Activated CD4-positive, alpha-beta T cell treated with anti-CD3 and anti-CD28 coated beads, Interleukin-2, Interleukin-6, amounts not matched to agents 100 ng/mL and 50 ng/mL, durations not matched to agents 16 hours and 8 hours (primary cell): Measurements from ENCODE around the gene SSRP1.
"Not testable (repeated sequence)": the region's sequence is repeated elsewhere in the genome, so short reads cannot be mapped to it uniquely, and the experiment has no call there.

Experiments
- DNase-seq: peaks from one replicate; pipeline ENCODE4 v3.0.0-alpha.2; 2020

Gene SSRP1

DNA sequence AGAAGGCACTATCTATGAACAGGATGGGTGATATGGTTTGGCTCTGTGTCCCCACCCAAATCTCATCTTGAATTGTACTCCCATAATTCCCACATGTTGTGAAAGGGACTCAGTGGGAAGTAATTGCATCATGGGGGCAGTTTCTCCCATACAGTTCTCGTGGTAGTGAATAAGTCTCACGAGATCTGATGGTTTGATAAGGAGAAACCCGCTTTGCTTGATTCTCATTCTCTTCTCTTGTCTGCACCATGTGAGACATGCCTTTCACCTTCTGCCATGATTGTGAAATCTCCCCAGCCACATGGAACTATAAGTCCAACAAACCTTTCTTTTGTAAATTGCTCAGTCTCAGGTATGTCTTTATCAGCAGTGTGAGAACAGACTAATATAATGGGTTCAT is 39.5 kb downstream of the SSRP1 start:
- not testable (repeated sequence) for DNase-seq

DNA sequence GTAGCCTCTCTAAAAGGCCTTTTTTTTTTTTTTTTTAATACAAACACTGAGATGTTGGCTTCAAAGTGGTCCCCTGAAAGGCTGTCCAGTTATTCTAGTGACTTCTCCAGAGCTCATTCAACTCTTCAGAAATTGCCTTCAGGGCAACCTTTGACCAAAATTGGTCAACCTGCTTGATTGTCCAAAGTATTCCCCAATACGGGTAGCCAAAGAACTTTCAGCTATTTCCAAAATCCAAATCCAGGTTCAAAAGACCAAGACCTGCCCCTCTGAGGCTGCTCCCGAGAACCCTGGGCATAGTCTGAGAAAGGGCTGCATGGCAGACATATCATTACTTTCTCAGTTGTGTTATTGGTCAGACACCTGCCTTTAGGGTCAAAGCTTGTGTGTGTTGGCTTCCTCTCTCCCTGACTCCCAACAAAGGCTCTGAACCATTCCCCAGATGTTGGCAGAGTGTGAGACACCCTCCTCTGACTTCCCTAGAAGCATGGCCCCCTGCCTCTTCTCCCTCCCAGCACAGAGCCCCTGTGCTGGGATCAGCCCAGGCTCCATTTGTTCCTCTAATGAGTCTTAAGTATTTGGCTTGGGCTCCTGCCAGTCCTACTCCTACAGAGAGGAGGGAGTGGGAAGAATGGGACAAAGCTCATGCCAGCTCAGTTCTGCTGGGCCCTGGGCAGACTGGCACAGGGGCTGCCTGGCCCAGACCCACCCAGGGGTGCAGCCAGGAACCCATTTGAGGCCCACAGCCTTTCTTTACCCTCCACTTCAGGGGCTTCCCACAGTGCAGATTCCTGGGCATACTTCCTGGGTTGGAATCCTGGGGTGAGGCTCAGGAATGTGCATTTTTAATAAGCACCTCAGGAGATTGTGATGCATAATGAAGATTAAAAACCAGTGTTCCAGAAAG is 41.2 kb downstream of the SSRP1 start:
- DNase-seq, result no peak

DNA sequence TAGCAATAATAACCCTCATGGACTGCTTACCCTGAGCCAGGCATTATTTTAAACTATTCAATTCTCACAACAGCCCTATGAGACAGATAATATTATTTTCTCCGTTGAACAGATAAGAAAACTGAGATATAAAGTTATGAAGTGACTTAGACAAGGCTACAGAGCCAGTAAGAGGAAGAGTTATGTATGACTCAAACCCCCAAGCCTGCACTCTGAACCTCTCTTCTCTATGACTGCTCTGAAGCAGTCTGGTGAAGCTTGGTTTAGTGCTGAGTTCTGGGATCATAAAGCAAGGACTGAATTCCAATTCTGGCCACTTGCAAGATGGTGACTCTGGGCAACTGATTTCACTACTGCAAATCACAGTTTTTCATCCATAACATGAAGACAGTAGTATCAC is 45.4 kb downstream of the SSRP1 start:
- DNase-seq, result no peak

DNA sequence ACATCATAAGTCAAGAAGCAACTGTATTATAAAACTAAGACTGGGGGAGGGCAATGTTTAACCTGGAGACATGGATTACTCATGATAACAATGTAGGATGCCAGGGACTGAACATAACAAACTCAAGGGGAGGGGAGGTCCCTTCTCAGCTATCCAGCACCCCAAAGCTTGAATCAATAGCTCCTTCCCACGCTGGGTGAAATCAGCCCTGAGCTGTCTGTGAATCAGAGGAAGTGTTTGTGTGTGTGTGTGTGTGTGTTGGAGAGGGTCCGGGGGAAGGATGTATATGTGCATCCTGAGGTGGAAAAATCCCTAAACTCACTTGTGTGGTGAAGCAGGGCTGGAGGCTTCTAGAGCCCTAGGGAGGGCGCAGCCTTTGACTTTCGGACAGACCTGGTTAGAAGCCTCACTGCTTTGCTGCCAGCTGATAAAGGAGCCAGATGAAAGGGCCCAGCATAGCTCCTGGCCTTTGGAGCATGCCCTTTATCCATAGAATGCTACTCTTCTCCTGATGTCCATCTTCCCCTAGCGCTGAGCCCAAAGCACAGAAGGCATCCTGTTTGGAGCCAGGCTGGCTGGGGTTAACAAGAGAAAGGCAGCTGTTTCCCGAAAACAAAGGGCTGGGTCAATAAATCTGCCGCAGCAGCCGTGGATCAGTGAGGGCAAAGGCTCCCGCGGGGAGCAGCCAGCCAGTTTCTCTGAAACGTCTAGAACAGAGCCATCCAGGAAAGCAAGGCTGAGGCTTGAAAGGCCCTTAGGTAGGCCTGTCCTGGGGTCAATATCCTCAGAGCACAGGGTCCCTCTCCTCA is 46.7 kb downstream of the SSRP1 start:
- no peak for DNase-seq

DNA sequence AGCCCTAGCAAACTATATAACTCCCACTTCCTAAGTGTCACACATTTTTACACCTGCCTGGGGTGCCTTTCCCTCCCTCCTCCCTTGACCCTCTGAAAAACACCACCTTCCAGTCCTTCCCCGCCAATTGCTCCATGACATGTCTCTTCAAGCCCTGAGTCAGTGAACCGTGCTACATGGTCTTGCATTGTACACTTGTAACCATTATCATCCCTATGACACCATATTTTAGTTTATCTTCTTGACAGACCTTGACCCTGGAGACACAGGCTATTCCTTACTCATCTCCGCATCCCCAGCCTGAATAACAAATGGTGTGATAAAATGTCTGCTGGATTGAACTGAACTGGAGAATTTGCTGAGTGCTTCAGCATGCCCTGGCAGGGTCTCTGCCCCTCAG is 47.8 kb downstream of the SSRP1 start:
- no peak for DNase-seq

DNA sequence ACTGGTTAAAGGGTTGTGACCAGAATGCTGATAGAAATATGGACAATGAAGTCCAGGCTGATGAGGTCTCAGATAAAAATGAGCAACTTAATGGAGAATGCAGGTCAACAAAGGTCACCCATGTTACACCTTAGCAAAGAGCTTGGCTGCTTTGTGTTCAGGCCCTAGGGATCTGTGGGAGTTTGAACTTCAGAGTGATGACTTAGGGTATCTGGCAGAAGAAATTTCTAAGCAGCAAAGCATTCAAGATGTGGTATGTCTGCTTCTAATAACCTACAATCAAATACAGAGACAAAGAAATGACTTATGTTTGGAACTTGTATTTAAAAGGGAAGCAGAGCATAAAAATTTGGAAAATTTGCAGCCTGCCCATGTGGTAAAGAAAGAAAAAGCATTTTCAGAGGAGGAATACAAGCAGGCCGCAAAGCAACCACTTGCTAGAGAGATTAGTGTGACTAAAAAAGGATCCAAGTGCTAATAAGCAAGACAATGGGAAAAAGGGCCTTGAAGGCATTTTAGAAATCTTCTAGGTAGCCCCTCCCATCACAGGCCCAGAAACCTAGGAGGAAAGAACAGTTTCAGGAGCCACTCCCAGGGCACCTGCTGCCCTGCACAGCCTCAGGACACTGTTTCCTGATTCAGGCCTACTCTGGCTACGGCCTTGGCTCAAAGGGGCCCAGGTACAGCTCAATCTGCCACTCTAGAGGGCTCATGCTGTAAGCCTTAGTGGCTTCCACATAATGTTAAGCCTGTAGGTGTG is 52.3 kb downstream of the SSRP1 start:
- no peak for DNase-seq

DNA sequence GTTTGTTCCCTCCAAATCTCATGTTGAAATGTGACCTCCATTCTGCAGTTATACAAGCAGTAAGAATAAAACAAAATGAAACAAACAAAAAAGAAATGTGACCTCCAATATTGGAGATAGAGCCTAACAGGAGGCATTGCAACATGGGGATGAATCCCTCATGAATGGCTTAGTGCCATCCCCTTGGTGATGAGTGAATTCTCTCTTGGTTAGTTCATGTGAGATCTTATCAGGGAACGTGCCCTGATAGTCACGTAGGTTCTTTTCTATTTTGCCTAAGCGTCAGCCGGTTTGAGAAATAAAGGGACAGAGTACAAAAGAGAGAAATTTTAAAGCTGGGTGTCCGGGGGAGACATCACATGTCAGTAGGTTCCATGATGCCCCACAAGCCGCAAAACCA is 54.1 kb downstream of the SSRP1 start:
- DNase-seq, result not testable (repeated sequence)

DNA sequence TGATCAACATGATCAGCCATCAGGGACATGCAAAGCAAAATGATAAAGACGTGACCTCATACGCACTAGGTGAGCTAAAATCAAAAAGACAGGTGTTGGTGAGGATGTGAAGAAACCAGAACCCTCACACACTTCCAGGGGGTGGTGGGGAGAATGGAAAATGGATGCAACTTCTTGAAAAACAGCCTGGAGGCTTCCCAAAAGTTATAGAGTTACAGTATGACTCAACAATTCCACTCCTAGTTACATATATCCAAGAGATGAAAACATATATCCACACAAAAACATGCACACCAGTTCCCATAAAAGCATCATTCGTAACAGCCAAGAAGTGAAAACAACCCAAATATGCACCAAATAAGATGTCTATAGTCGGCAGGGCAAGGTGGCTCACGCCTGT is 56.6 kb downstream of the SSRP1 start:
- no peak for DNase-seq

DNA sequence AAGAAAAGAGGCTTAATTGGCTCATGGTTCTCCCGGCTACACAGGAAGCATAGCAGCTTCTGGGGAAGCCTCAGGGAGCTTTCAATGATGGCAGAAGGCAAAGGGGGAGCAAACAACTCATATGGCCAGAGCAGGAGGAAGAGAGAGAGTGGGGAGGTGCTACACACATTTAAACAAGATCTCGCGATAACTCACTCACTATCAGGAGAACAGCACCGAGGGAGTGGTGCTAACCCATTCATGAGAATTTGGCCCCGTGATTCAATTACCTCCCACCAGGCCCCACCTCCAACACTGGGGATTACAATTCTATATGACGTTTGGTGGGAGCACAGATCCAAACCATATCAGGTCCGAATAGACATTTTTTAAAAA is 57.0 kb downstream of the SSRP1 start:
- DNase-seq, result no peak

DNA sequence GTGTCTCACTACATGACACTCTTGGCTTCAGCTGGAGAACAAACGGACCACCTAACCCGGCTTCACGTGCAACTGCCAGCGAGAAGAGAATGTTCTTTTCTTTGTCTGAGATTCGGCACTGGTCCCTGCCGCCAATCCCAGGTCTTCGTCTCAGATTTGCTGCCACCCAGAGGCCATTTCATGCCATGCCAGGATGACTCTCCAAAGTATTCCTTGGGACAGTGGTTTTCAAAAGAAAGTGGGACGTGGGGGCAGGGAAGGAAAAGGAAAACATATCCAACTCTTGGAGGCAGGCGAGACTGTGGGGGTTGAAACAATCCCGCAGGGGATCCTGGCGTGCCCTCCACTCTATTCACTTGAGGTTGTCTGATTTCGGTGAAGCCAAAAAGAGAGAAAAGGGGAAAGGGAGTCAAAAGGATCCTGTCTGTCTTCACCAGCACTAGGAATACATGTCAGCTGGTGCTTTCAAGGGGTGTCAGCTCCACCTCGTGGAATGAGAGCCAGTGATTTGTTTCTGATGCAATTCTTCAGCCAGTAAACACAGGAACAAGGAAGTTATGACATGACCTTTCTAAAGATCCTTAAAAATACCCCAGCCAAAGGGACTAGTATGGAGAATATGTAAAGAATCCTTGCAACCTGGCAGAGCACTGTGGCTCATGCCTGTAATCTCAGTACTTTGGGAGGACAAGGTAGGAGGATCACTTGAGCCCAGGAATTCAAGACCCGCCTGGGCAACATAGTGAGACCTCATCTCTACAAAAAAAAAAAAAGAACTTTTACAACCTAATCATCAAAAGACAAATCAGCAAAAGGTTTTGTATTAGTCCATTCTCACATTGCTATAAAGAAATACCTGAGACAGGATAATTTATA is 57.6 kb downstream of the SSRP1 start:
- DNase-seq, result peak; percentile 53

DNA sequence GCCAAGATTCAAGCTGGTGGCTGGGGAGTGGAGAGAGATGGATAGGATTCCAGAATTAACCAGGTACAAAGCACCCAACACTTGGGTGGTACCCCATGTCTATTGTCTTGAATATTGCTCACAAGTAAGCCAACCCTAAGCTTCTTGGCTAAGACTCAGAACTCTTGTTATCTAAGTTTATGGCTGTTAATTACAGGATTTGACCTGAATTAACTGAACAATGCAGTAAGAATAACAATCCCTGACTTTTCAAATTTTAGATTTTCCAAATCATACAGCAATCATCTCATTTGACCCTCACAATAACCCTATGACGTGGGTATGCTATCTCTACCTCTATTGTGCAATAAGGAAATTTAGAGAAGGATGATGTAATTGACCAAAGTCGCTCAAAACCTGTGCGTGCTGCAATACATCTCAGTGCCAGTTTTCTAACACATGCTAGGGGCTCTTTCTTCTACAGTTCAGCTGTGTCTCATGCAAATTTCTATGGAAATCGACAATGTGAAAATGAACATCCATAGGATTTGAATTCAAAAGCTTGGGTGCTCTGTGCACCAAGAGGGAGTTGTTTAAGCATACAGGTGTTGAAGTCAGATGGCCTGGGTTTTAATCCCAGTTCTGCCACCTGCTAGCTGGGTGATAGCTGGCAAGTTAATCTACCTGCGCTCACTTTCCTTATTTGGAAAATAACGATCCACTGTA is 58.6 kb downstream of the SSRP1 start:
- DNase-seq, result no peak

DNA sequence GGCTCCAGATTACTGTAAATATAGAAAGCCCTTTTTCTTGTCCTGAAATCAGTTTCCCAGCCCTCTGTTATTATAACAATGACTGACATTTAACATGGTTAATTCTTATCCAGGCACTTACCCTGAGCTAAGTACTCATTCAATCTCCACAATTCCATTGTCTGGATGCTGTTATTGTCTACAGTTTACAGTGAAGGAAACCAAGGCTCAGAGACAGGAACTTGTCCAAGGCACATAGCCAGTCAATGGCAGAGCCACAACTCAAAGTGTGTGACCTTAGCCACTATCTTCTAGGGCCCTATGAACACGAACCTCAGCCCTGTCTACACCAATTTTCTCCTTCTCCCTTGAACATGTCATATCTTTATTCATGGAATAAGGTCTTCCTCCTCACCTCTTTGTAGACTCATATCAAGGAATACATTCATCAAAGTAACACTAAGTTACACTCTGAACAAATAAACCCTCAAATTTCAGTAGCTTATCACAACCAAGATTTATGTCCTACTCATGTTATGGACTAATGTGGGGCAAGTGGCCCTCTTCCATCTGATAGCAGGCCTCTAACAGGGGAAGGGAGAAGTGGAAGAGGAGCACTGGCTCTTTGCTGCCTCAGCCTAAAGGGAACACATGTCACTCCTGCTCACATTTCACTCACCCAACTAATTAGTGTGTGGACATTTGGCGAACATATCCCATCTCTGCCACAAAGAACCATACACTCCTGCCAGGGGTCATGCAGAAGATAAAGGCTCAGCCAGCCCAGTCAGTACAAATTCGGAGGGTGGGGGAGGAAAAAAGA is 59.3 kb downstream of the SSRP1 start:
- DNase-seq, result no peak
